GM19023 (cell line): ENCODE results near the gene HDAC7.
"Not testable (repeated sequence)": the region's sequence is repeated elsewhere in the genome, so short reads cannot be mapped to it uniquely, and the experiment has no call there.

Experiments used
- ATAC-seq: cut with Tn5 transposase; IDR thresholded peaks from one replicate; pipeline ENCODE4 v1.9.1; 2021; ENCODE audit warnings: mild to moderate bottlenecking, moderate library complexity; ENCODE audit not compliant: unreplicated experiment

Gene HDAC7

GRCh38 chr12:47850153-47851084 is 30.7 kb upstream of the HDAC7 start:
- ATAC-seq: no peak

- ATAC-seq: no peak
Measured at GRCh38 chr12:47849261-47849660, 29.6 kb upstream of the HDAC7 start.

- ATAC-seq: no peak
Measured at GRCh38 chr12:47848853-47849252, 29.1 kb upstream of the HDAC7 start.

GRCh38 chr12:47846294-47846996 is 26.7 kb upstream of the HDAC7 start:
- ATAC-seq: no peak

- no peak for ATAC-seq
Measured at GRCh38 chr12:47845081-47845480, 25.4 kb upstream of the HDAC7 start.

GRCh38 chr12:47844264-47845019 is 24.7 kb upstream of the HDAC7 start:
- no peak for ATAC-seq

- no peak for ATAC-seq
Measured at GRCh38 chr12:47843226-47843980, 23.7 kb upstream of the HDAC7 start.

GRCh38 chr12:47842543-47842942 is 22.8 kb upstream of the HDAC7 start:
- ATAC-seq: not testable (repeated sequence)

- ATAC-seq: no peak
Measured at GRCh38 chr12:47841910-47842309, 22.2 kb upstream of the HDAC7 start.

GRCh38 chr12:47841501-47841900 is 21.8 kb upstream of the HDAC7 start:
- no peak for ATAC-seq

- ATAC-seq: no peak
Measured at GRCh38 chr12:47840571-47840970, 20.9 kb upstream of the HDAC7 start.

GRCh38 chr12:47839214-47839876 is 19.6 kb upstream of the HDAC7 start:
- ATAC-seq: no peak

GRCh38 chr12:47838286-47838931 is 18.7 kb upstream of the HDAC7 start:
- ATAC-seq: no peak

- no peak for ATAC-seq
Measured at GRCh38 chr12:47837190-47838171, 17.8 kb upstream of the HDAC7 start.

GRCh38 chr12:47835831-47836155 is 16.1 kb upstream of the HDAC7 start:
- ATAC-seq: no peak

- ATAC-seq: no peak
Measured at GRCh38 chr12:47835006-47835830, 15.5 kb upstream of the HDAC7 start.

GRCh38 chr12:47834199-47834903 is 14.6 kb upstream of the HDAC7 start:
- no peak for ATAC-seq
